ENCODE results near the gene RETN.

The RETN gene

DNA sequence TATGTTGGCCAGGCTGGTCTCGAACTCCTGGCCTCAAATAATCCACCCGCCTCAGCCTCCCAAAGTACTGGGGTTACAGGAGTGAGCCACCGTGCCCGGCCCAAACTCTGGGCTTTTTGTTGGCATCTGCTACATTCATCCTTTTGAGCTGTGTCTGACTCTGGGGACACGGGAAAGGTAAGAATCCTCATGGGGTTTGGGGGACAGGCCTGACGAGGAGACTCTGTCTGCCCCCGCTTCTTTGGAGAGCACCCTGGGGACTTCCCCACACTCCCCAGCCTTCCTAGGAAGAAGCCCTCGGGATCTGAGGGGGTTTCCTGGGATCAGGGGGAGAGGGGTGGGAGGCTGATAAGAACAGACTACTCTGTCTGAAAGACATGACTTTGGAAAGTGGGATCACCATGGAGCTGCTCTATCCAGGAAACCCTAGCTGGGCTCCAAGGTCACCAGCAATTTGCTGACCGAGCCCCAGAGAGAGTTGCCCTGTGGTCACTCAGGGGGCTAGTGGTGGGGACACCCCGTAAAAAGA is 41.1 kb downstream of the RETN start:
- no peak for FAIRE-seq

DNA sequence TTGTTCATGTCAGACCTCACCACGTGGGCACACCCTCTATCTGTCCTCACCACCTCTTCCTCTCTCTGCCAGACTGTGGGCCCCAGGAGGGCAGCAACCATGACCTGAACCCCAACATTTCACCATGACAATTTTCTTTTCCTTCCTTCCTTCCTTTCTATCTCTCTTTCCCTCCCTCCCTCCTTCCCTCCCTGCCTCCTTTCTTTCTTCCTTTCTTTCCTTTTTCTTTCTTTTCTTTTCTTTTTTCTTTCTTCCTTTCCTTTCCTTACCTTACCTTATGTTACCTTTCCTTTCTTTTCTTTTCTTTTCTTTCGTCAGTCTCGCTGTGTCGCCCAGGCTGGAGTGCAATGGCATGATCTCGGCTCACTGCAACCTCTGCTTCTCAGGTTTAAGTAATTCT is 41.8 kb downstream of the RETN start:
- FAIRE-seq, result no peak

DNA sequence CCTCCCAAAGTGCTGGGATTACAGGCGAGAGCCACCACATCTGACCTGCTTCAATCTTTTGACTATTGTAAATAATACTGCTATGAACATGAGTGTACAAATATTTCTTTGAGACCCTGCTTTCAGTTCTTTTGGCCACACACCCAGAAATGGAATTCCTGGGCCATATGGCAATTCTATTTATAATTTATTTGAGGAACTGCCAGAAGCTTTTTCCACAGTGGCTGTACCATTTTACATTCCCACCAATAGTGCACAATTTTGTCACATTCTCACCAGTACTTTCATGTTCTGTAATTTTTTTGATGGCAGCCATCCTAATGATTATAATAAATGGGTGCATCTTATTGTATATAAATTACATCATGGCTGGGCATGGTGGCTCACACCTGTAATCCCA is 46.8 kb downstream of the RETN start:
- FAIRE-seq, result no peak

DNA sequence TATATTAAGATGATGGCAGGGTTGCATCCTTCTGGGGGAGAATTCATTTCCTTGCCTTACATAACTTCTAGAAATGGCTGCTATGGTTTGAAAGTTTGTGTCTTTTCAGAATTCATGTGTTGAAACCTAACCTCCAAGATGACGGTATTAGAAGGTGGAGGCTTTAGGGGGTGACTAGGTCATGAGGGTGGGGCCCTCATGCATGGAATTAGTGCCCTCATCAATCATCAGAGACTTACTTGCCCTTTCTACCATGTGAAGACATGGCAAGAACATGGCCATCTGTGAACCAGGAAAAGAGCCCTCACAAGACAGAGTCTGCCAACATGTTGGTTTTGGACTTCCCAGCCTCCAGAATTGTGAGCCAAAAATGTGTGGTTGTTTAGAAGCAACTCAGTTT is 47.9 kb downstream of the RETN start:
- FAIRE-seq, result no peak

DNA sequence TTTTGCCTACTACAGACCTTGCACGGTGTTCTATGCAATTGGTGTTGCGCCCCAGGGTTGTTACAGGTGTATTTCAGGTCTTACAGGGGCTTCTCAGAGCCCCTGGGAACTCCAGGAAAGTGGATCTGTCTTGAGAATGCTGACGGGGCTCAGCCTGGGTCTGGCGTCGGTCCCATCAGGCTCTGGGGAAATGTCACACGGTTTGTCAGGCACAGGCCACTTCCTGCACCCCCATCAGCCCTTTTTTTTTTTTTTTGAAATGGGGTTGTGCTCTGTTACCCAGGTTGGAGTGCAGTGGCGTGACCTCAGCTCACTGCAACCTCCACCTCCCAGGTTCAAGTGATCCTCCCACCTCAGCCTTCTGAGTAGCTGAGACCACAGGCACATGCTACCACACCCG is 49.8 kb downstream of the RETN start:
- no peak for FAIRE-seq
